ENCODE data around the gene ENTREP1. TPM values are rescaled to one million over a fixed set of nuclear protein-coding genes. Genes with fewer than 3 reads are reported as not detected.

ENTREP1 gene
- total RNA-seq, 2 donors from 2014 or later: 3.3 to 6.5 TPM

GRCh38 chr9:69355232-69355631 lies 30.2 kb downstream of the ENTREP1 start:
- DNase-seq (ENCODE audit: low spot score): no peak
- intact Hi-C loops (cut with DNase I): no loop called here

- no peak for DNase-seq (ENCODE audit: low spot score)
- intact Hi-C loops (cut with DNase I): no loop called here
These were observed 32.2 kb downstream of the ENTREP1 start for GRCh38 chr9:69357030-69357775.

GRCh38 chr9:69357821-69358220 lies 32.8 kb downstream of the ENTREP1 start:
- intact Hi-C loops (cut with DNase I): no loop called here
- DNase-seq (ENCODE audit: low spot score): no peak

- no peak for DNase-seq (ENCODE audit: low spot score)
- intact Hi-C loops (cut with DNase I): no loop called here
These were observed 38.2 kb downstream of the ENTREP1 start for GRCh38 chr9:69363191-69363590.

- intact Hi-C loops (cut with DNase I): no loop called here
- no peak for DNase-seq (ENCODE audit: low spot score)
These were observed 39.6 kb downstream of the ENTREP1 start for GRCh38 chr9:69364510-69365150.

GRCh38 chr9:69370430-69370829 lies 45.4 kb downstream of the ENTREP1 start:
- no peak for DNase-seq (ENCODE audit: low spot score)

GRCh38 chr9:69371001-69371400 lies 46.0 kb downstream of the ENTREP1 start:
- intact Hi-C loops (cut with DNase I): no loop called here
- no peak for DNase-seq (ENCODE audit: low spot score)

More at GRCh38 chr9:69370430-69370829, 45.4 kb downstream of the ENTREP1 start:
- intact Hi-C loops (cut with DNase I): no loop called here

GRCh38 chr9:69376651-69377050 lies 51.6 kb downstream of the ENTREP1 start:
- intact Hi-C loops (cut with DNase I): no loop called here
- no peak for DNase-seq (ENCODE audit: low spot score)

GRCh38 chr9:69377291-69377690 lies 52.3 kb downstream of the ENTREP1 start:
- no peak for DNase-seq (ENCODE audit: low spot score)
- intact Hi-C loops (cut with DNase I): no loop called here

- DNase-seq (ENCODE audit: low spot score): no peak
- intact Hi-C loops (cut with DNase I): no loop called here
These were observed 53.0 kb downstream of the ENTREP1 start for GRCh38 chr9:69377981-69378380.

GRCh38 chr9:69379270-69379982 lies 54.4 kb downstream of the ENTREP1 start:
- intact Hi-C loops (cut with DNase I): no loop called here
- no peak for DNase-seq (ENCODE audit: low spot score)

GRCh38 chr9:69380301-69380700 lies 55.3 kb downstream of the ENTREP1 start:
- intact Hi-C loops (cut with DNase I): no loop called here
- DNase-seq (ENCODE audit: low spot score): no peak

- no peak for DNase-seq (ENCODE audit: low spot score)
- intact Hi-C loops (cut with DNase I): no loop called here
These were observed 55.8 kb downstream of the ENTREP1 start for GRCh38 chr9:69380811-69381210.

- no peak for DNase-seq (ENCODE audit: low spot score)
- intact Hi-C loops (cut with DNase I): no loop called here
These were observed 57.1 kb downstream of the ENTREP1 start for GRCh38 chr9:69382135-69382534.

GRCh38 chr9:69385581-69386033 lies 60.6 kb downstream of the ENTREP1 start:
- intact Hi-C loops (cut with DNase I): no loop called here

GRCh38 chr9:69386651-69387050 lies 61.6 kb downstream of the ENTREP1 start:
- intact Hi-C loops (cut with DNase I): no loop called here
- no peak for DNase-seq (ENCODE audit: low spot score)

More at GRCh38 chr9:69385581-69386033, 60.6 kb downstream of the ENTREP1 start:
- DNase-seq (ENCODE audit: low spot score): no peak

- intact Hi-C loops (cut with DNase I): no loop called here
- DNase-seq (ENCODE audit: low spot score): no peak
These were observed 63.6 kb downstream of the ENTREP1 start for GRCh38 chr9:69388596-69388995.

- no peak for DNase-seq (ENCODE audit: low spot score)
- intact Hi-C loops (cut with DNase I): no loop called here
These were observed 64.5 kb downstream of the ENTREP1 start for GRCh38 chr9:69389437-69389995.

- DNase-seq (ENCODE audit: low spot score): no peak
- intact Hi-C loops (cut with DNase I): no loop called here
These were observed 66.5 kb downstream of the ENTREP1 start for GRCh38 chr9:69391487-69391886.

GRCh38 chr9:69391946-69392345 lies 66.9 kb downstream of the ENTREP1 start:
- DNase-seq (ENCODE audit: low spot score): no peak
- intact Hi-C loops (cut with DNase I): no loop called here

Measured in posterior vena cava (tissue), 2 donors.